Uterus (tissue), 2 donors: ENCODE measurements around the gene DUOXA1.

ENCODE experiments used
- CTCF ChIP-seq, 4 experiments: fragments of 200-600 bp in 2 of 4; fragments of 450-650 bp in 2 of 4; sonication (generic) in 2 of 4; IDR thresholded peaks; one replicate each; pipeline ENCODE4 v1.5.1; 2016 to 2019; ENCODE audit warnings: antibody characterized with exemption in 4 of 4, mild to moderate bottlenecking in 2 of 4, moderate library complexity in 1 of 4
- POLR2A ChIP-seq, 2 donors: fragments of 450-650 bp; IDR thresholded peaks; one replicate each; pipeline ENCODE4 v1.6.1; 2016; ENCODE audit warnings: antibody characterized with exemption in 2 of 2, mild to moderate bottlenecking in 1 of 2, moderate library complexity in 1 of 2

- TF ChIP-seq CTCF (IDR thresholded peaks at IDR 0.05) (no peak), POLR2A (IDR thresholded peaks at IDR 0.05) (no peak)
Observed at GRCh38 chr15:45144775-45145174, 15.1 kb upstream of the DUOXA1 start.
